ENCODE measurements around the gene ZNF880. TPM values are rescaled to one million over a fixed set of nuclear protein-coding genes. Genes with fewer than 3 reads are reported as not detected.
A peak's percentile ranks its signal among the peaks of the same experiment; 100 is the strongest.

Gene ZNF880
- 24.0 TPM for polyA plus RNA-seq (2013, experiment 1 of 2)
- 23.6 TPM for polyA plus RNA-seq (2013, experiment 2 of 2)

- DNase-seq, result peak; percentile 96
- H3K36me3 ChIP-seq (ENCODE audit: control insufficient read depth, insufficient read depth, low read length), result peaks cover 6% of the 10 kb centered on the region
- H3K4me2 ChIP-seq (ENCODE audit: low read length), result peak within 1 kb of the TSS; percentile 56
- no peak within 1 kb of the TSS for H2BK15ac ChIP-seq (replicated peaks; ENCODE audit: low read depth)
- H2BK5ac ChIP-seq (ENCODE audit: low read length), result peak within 1 kb of the TSS; percentile 25
- peak within 1 kb of the TSS; percentile 44 for H3K4ac ChIP-seq (ENCODE audit: low read depth, low read length)
- H3K56ac ChIP-seq (ENCODE audit: low read length), result peak within 1 kb of the TSS; percentile 87
- H3K4me3 ChIP-seq (ENCODE audit: low read length), result peak within 1 kb of the TSS; percentile 84
- H3K79me1 ChIP-seq (ENCODE audit: low read length), result no peaks in the 10 kb centered on the region
- no peaks in the 10 kb centered on the region for H3K4me1 ChIP-seq (ENCODE audit: control insufficient read depth, low read depth, low read length)
- no CpG with 5 or more reads among the region's 52 CpGs for WGBS (ENCODE audit: extremely low coverage, insufficient coverage, low lambda C conversion rate)
- H3K79me2 ChIP-seq (ENCODE audit: control insufficient read depth, insufficient read depth, low read length), result peaks cover 2% of the 10 kb centered on the region
- H4K5ac ChIP-seq (ENCODE audit: low read length), result no peak within 1 kb of the TSS
- H3K23ac ChIP-seq (ENCODE audit: low read length), result no peak within 1 kb of the TSS
- H2AK5ac ChIP-seq (ENCODE audit: low read length), result no peak within 1 kb of the TSS
- H3K27ac ChIP-seq (ENCODE audit: low read depth, low read length), result peak within 1 kb of the TSS; percentile 64
- H3K18ac ChIP-seq (ENCODE audit: low read length), result peak within 1 kb of the TSS; percentile 65
- H3K9ac ChIP-seq (ENCODE audit: low read length), result peak within 1 kb of the TSS; percentile 88
- no peaks in the 10 kb centered on the region for H3K27me3 ChIP-seq (ENCODE audit: insufficient read depth, low read length, poor library complexity)
- peak within 1 kb of the TSS; percentile 83 for H4K8ac ChIP-seq (ENCODE audit: low read depth, low read length)
- no peak within 1 kb of the TSS for H2BK120ac ChIP-seq (ENCODE audit: low read depth, low read length)
Measured at GRCh38 chr19:52369559-52370340, at the start of gene ZNF880. TSS of gene ZNF880 (plus strand) at chr19:52369923. CDS start at chr19:52369966, 43 bp downstream.

GRCh38 chr19:52322429-52322828, 47.3 kb upstream of the ZNF880 start:
- H3K23ac ChIP-seq (ENCODE audit: low read length), result no peak overlapping the region
- no peak overlapping the region for H3K4me2 ChIP-seq (ENCODE audit: low read length)
- H2BK5ac ChIP-seq (ENCODE audit: low read length), result no peak overlapping the region
- no peak overlapping the region for H3K9ac ChIP-seq (ENCODE audit: low read length)
- no peak overlapping the region for H3K4ac ChIP-seq (ENCODE audit: low read depth, low read length)
- H3K36me3 ChIP-seq (ENCODE audit: control insufficient read depth, insufficient read depth, low read length), result peaks cover 10% of the 10 kb centered on the region
- no peak overlapping the region for H2AK5ac ChIP-seq (ENCODE audit: low read length)
- no peak for DNase-seq
- peak overlapping the region; percentile 42 for H3K4me3 ChIP-seq (ENCODE audit: low read length)
- no CpG with 5 or more reads among the region's 6 CpGs for WGBS (ENCODE audit: extremely low coverage, insufficient coverage, low lambda C conversion rate)
- no peaks in the 10 kb centered on the region for H3K79me1 ChIP-seq (ENCODE audit: low read length)
- no peaks in the 10 kb centered on the region for H3K27me3 ChIP-seq (ENCODE audit: insufficient read depth, low read length, poor library complexity)
- H3K27ac ChIP-seq (ENCODE audit: low read depth, low read length), result no peak overlapping the region
- H3K79me2 ChIP-seq (ENCODE audit: control insufficient read depth, insufficient read depth, low read length), result no peaks in the 10 kb centered on the region
- H3K56ac ChIP-seq (ENCODE audit: low read length), result no peak overlapping the region
- H2BK15ac ChIP-seq (replicated peaks; ENCODE audit: low read depth), result no peak overlapping the region
- H3K4me1 ChIP-seq (ENCODE audit: control insufficient read depth, low read depth, low read length), result no peaks in the 10 kb centered on the region
- H4K5ac ChIP-seq (ENCODE audit: low read length), result no peak overlapping the region
- no peak overlapping the region for H4K8ac ChIP-seq (ENCODE audit: low read depth, low read length)
- no peak overlapping the region for H3K18ac ChIP-seq (ENCODE audit: low read length)
- H2BK120ac ChIP-seq (ENCODE audit: low read depth, low read length), result no peak overlapping the region

- H3K18ac ChIP-seq (ENCODE audit: low read length), result no peak overlapping the region
- peak; percentile 57 for DNase-seq
- no peak overlapping the region for H3K27ac ChIP-seq (ENCODE audit: low read depth, low read length)
- H3K4me1 ChIP-seq (ENCODE audit: control insufficient read depth, low read depth, low read length), result no peaks in the 10 kb centered on the region
- H3K36me3 ChIP-seq (ENCODE audit: control insufficient read depth, insufficient read depth, low read length), result no peaks in the 10 kb centered on the region
- no peak overlapping the region for H4K8ac ChIP-seq (ENCODE audit: low read depth, low read length)
- no peak overlapping the region for H3K23ac ChIP-seq (ENCODE audit: low read length)
- no peak overlapping the region for H2BK15ac ChIP-seq (replicated peaks; ENCODE audit: low read depth)
- H3K56ac ChIP-seq (ENCODE audit: low read length), result no peak overlapping the region
- H3K27me3 ChIP-seq (ENCODE audit: insufficient read depth, low read length, poor library complexity), result no peaks in the 10 kb centered on the region
- no peak overlapping the region for H2AK5ac ChIP-seq (ENCODE audit: low read length)
- no peaks in the 10 kb centered on the region for H3K79me2 ChIP-seq (ENCODE audit: control insufficient read depth, insufficient read depth, low read length)
- H3K4ac ChIP-seq (ENCODE audit: low read depth, low read length), result no peak overlapping the region
- no peak overlapping the region for H2BK5ac ChIP-seq (ENCODE audit: low read length)
- no peak overlapping the region for H3K4me2 ChIP-seq (ENCODE audit: low read length)
- no peaks in the 10 kb centered on the region for H3K79me1 ChIP-seq (ENCODE audit: low read length)
- WGBS (ENCODE audit: extremely low coverage, insufficient coverage, low lambda C conversion rate), result no CpG with 5 or more reads among the region's 10 CpGs
- H3K4me3 ChIP-seq (ENCODE audit: low read length), result no peak overlapping the region
- H2BK120ac ChIP-seq (ENCODE audit: low read depth, low read length), result no peak overlapping the region
- no peak overlapping the region for H4K5ac ChIP-seq (ENCODE audit: low read length)
- H3K9ac ChIP-seq (ENCODE audit: low read length), result no peak overlapping the region
Measured at GRCh38 chr19:52331757-52332156, 38.0 kb upstream of the ZNF880 start.

DNA sequence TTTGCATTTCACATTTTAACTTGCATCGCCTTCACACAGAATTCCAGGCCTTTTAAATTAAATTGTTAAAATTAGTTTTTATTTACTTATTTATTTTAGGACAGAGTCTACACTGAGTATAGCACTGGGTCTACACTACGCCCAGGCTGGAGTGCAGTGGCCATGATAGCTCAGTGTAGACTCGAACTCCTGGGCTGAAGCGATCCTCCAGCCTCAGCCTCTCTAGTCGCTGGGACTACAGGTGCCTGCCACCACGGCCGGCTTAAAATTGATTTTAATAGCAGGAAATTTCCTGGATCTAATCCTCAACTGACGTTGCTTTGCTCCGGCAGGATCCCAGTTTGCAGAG, 34.0 kb upstream of the ZNF880 start:
- H2BK15ac ChIP-seq (replicated peaks; ENCODE audit: low read depth), result no peak overlapping the region
- no peaks in the 10 kb centered on the region for H3K79me2 ChIP-seq (ENCODE audit: control insufficient read depth, insufficient read depth, low read length)
- no peaks in the 10 kb centered on the region for H3K36me3 ChIP-seq (ENCODE audit: control insufficient read depth, insufficient read depth, low read length)
- no peak overlapping the region for H3K23ac ChIP-seq (ENCODE audit: low read length)
- no peak overlapping the region for H3K27ac ChIP-seq (ENCODE audit: low read depth, low read length)
- no peak overlapping the region for H3K4me2 ChIP-seq (ENCODE audit: low read length)
- H2AK5ac ChIP-seq (ENCODE audit: low read length), result no peak overlapping the region
- WGBS (ENCODE audit: extremely low coverage, insufficient coverage, low lambda C conversion rate), result no CpG with 5 or more reads among the region's 9 CpGs
- H3K4me3 ChIP-seq (ENCODE audit: low read length), result no peak overlapping the region
- H4K8ac ChIP-seq (ENCODE audit: low read depth, low read length), result no peak overlapping the region
- H2BK120ac ChIP-seq (ENCODE audit: low read depth, low read length), result no peak overlapping the region
- no peak overlapping the region for H3K18ac ChIP-seq (ENCODE audit: low read length)
- no peak overlapping the region for H4K5ac ChIP-seq (ENCODE audit: low read length)
- no peak for DNase-seq
- no peaks in the 10 kb centered on the region for H3K79me1 ChIP-seq (ENCODE audit: low read length)
- no peak overlapping the region for H3K56ac ChIP-seq (ENCODE audit: low read length)
- no peak overlapping the region for H2BK5ac ChIP-seq (ENCODE audit: low read length)
- no peaks in the 10 kb centered on the region for H3K4me1 ChIP-seq (ENCODE audit: control insufficient read depth, low read depth, low read length)
- H3K9ac ChIP-seq (ENCODE audit: low read length), result no peak overlapping the region
- no peak overlapping the region for H3K4ac ChIP-seq (ENCODE audit: low read depth, low read length)
- no peaks in the 10 kb centered on the region for H3K27me3 ChIP-seq (ENCODE audit: insufficient read depth, low read length, poor library complexity)

DNA sequence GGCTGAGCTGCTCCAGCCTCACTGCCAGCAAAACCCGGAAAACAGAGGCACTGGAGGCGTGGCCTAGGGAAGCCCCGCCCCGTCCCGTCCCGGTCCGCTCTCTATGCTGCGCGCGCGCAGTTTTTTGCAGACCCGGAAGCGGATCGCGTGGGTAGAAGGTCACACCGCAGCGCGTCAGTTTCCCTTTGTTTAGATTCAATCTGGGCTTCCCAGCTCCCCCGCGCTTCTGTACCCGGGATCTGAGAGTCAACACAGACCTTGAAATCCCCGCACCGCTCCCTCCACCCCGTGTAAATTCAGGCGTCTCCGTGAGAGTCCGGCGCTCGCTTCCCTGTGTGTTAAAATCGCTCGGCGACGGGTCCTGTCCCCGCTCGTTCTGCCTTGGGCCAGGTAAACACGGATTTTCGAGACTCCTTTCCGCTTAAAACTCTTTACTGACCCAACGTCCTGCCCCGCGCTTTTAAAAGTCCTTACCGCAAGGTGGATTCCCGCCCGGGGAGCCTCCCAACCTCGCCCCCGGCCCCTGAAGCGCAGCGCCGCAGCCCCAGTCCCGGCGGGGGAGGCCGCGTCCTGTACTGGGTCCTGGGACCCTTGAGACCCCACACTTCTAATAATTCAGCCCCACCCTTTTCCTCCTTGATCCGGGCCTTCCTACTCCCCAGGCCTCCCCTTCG, 33.5 kb upstream of the ZNF880 start, which contains the start of gene ZNF610:
Gene ZNF610 (plus strand): TSS at position 127 of the 674 bp plus-strand sequence. CDS start 12,930 bp downstream, outside the sequence.
- Histone ChIP-seq H3K79me1 (ENCODE audit: low read length) (no peaks in the 10 kb centered on the region), H3K4me3 (ENCODE audit: low read length) (peak within 1 kb of the TSS; percentile 92), H3K9ac (ENCODE audit: low read length) (peak within 1 kb of the TSS; percentile 93), H3K23ac (ENCODE audit: low read length) (peak within 1 kb of the TSS; percentile 97), H3K18ac (ENCODE audit: low read length) (peak within 1 kb of the TSS; percentile 42), H3K4me2 (ENCODE audit: low read length) (peak within 1 kb of the TSS; percentile 96), H4K8ac (ENCODE audit: low read depth, low read length) (no peak within 1 kb of the TSS), H2AK5ac (ENCODE audit: low read length) (no peak within 1 kb of the TSS), H3K79me2 (ENCODE audit: control insufficient read depth, insufficient read depth, low read length) (no peaks in the 10 kb centered on the region), H3K4me1 (ENCODE audit: control insufficient read depth, low read depth, low read length) (no peaks in the 10 kb centered on the region), H2BK5ac (ENCODE audit: low read length) (no peak within 1 kb of the TSS), H3K56ac (ENCODE audit: low read length) (peak within 1 kb of the TSS; percentile 92), H3K27ac (ENCODE audit: low read depth, low read length) (peak within 1 kb of the TSS; percentile 23), H2BK15ac (replicated peaks; ENCODE audit: low read depth) (no peak within 1 kb of the TSS), H2BK120ac (ENCODE audit: low read depth, low read length) (no peak within 1 kb of the TSS), H3K27me3 (ENCODE audit: insufficient read depth, low read length, poor library complexity) (no peaks in the 10 kb centered on the region), H3K36me3 (ENCODE audit: control insufficient read depth, insufficient read depth, low read length) (no peaks in the 10 kb centered on the region), H3K4ac (ENCODE audit: low read depth, low read length) (peak within 1 kb of the TSS; percentile 56), H4K5ac (ENCODE audit: low read length) (no peak within 1 kb of the TSS)
- WGBS (ENCODE audit: extremely low coverage, insufficient coverage, low lambda C conversion rate), result no CpG with 5 or more reads among the region's 55 CpGs
- peak; percentile 81 for DNase-seq

Measured in mesendoderm (in vitro differentiated cells).